Tibial artery (tissue), 4 donors: ENCODE measurements around the gene ZNF146.

Experiments
- DNase-seq, 2 donors: peaks; one replicate each; pipeline ENCODE4 v3.0.0-alpha.2; 2019
- H3K27ac ChIP-seq, 2 donors: fragments of 200-600 bp; sonication (generic) in 1 of 2; 1 replicate in 1 of 2; 2 replicates in 1 of 2; pipeline ENCODE4 v1.5.1; 2018 to 2019; ENCODE audit warnings: mild to moderate bottlenecking in 1 of 2
- H3K27me3 ChIP-seq, 2 donors: fragments of 200-600 bp; sonication (generic) in 1 of 2; one replicate each; pipeline versions ENCODE4 v1.5.1 to v1.6.0; 2016 to 2019
- H3K36me3 ChIP-seq, 3 donors: fragments of 200-600 bp; sonication (generic) in 2 of 3; one replicate each; pipeline ENCODE4 v1.5.1; 2016 to 2019; ENCODE audit warnings: mild to moderate bottlenecking in 2 of 3
- H3K4me1 ChIP-seq, 4 donors: fragments of 200-600 bp; sonication (generic) in 2 of 4; 1 replicate in 3 of 4; 2 replicates in 1 of 4; pipeline ENCODE4 v1.5.1; 2016 to 2019
- H3K4me3 ChIP-seq, 2 donors: fragments of 200-600 bp; sonication (generic) in 1 of 2; 1 replicate in 1 of 2; 2 replicates in 1 of 2; pipeline ENCODE4 v1.5.1; 2018 to 2019; ENCODE audit warnings: mild to moderate bottlenecking in 2 of 2
- H3K9me3 ChIP-seq, 3 donors: fragments of 200-600 bp; sonication (generic) in 1 of 3; one replicate each; pipeline ENCODE4 v1.5.1; 2016 to 2019
- CTCF ChIP-seq, 2 experiments: fragments of 200-600 bp in 1 of 2; fragments of 450-650 bp in 1 of 2; IDR thresholded peaks; one replicate each; pipeline ENCODE4 v1.5.1; 2017 to 2019; ENCODE audit warnings: antibody characterized with exemption in 2 of 2, mild to moderate bottlenecking in 1 of 2, moderate library complexity in 1 of 2
- intact Hi-C: fragments of 100-400 bp; cut with DNase I; formaldehyde crosslinking; loops from one replicate; pipeline ENCODE4 v1.15.0; 2023; ENCODE audit warnings: low total_unique reads

ZNF146 gene

GRCh38 chr19:36207605-36208252 lies 7.2 kb upstream of the ZNF146 start:
- H3K27ac ChIP-seq = no peak overlapping the region
- H3K4me3 ChIP-seq = no peak overlapping the region
- no peaks in the 10 kb centered on the region for H3K9me3 ChIP-seq
- no peak for TF ChIP-seq CTCF (IDR thresholded peaks at IDR 0.05)
- H3K36me3 ChIP-seq = peaks cover 0 to 3% (median 0%) of the 10 kb centered on the region in 3 donors
- no peaks in the 10 kb centered on the region for H3K4me1 ChIP-seq
- intact Hi-C loops = no loop called here
- DNase-seq = no peak
- no peaks in the 10 kb centered on the region for H3K27me3 ChIP-seq

- Histone ChIP-seq H3K27ac (no peak overlapping the region), H3K4me1 (peaks cover 0 to 10% (median 8%) of the 10 kb centered on the region in 4 donors), H3K9me3 (no peaks in the 10 kb centered on the region), H3K27me3 (no peaks in the 10 kb centered on the region), H3K4me3 (no peak overlapping the region), H3K36me3 (no peaks in the 10 kb centered on the region)
- no peak for DNase-seq
- intact Hi-C loops = no loop called here
- no peak for TF ChIP-seq CTCF (IDR thresholded peaks at IDR 0.05)
Measured at GRCh38 chr19:36209372-36209771, 5.5 kb upstream of the ZNF146 start.

- no peak overlapping the region for H3K4me3 ChIP-seq
- TF ChIP-seq CTCF (IDR thresholded peaks at IDR 0.05) = no peak
- intact Hi-C loops = loop anchor here (10.0 kb wide), 1 partner anchor 1384 kb away; the partner anchor contains the start of genes ZNF540 and ZNF571
- H3K9me3 ChIP-seq = no peaks in the 10 kb centered on the region
- no peaks in the 10 kb centered on the region for H3K36me3 ChIP-seq
- no peak for DNase-seq
- H3K4me1 ChIP-seq = peaks cover 4 to 10% (median 8%) of the 10 kb centered on the region in 4 donors
- no peaks in the 10 kb centered on the region for H3K27me3 ChIP-seq
- H3K27ac ChIP-seq = no peak overlapping the region
Measured at GRCh38 chr19:36210497-36210896, 4.4 kb upstream of the ZNF146 start.

- Histone ChIP-seq H3K27me3 (no peaks in the 10 kb centered on the region), H3K36me3 (no peaks in the 10 kb centered on the region), H3K9me3 (no peaks in the 10 kb centered on the region), H3K4me1 (peaks cover 4 to 26% (median 18%) of the 10 kb centered on the region in 4 donors), H3K4me3 (no peak overlapping the region), H3K27ac (no peak overlapping the region)
- intact Hi-C loops = loop anchor here (10.0 kb wide), 1 partner anchor 1382 kb away; the partner anchor contains the start of genes ZNF540 and ZNF571
- no peak for TF ChIP-seq CTCF (IDR thresholded peaks at IDR 0.05)
- no peak for DNase-seq
Measured at GRCh38 chr19:36212895-36213294, 2.0 kb upstream of the ZNF146 start.

- no peak for DNase-seq
- peaks cover 4 to 26% (median 18%) of the 10 kb centered on the region in 4 donors for H3K4me1 ChIP-seq
- no peaks in the 10 kb centered on the region for H3K9me3 ChIP-seq
- peak overlapping the region; percentile 58 to 86 for H3K4me3 ChIP-seq
- intact Hi-C loops = loop anchor here (10.0 kb wide), 1 partner anchor 1379 kb away; the partner anchor contains the start of genes ZNF540 and ZNF571
- H3K27me3 ChIP-seq = no peaks in the 10 kb centered on the region
- H3K36me3 ChIP-seq = peaks cover 0 to 10% (median 8%) of the 10 kb centered on the region in 3 donors
- H3K27ac ChIP-seq = peak overlapping the region; percentile 84
- no peak for TF ChIP-seq CTCF (IDR thresholded peaks at IDR 0.05)
Measured at GRCh38 chr19:36215276-36216123, 594 bp downstream of the ZNF146 start.
